Measurements from ENCODE around the gene SAE1.

DNA sequence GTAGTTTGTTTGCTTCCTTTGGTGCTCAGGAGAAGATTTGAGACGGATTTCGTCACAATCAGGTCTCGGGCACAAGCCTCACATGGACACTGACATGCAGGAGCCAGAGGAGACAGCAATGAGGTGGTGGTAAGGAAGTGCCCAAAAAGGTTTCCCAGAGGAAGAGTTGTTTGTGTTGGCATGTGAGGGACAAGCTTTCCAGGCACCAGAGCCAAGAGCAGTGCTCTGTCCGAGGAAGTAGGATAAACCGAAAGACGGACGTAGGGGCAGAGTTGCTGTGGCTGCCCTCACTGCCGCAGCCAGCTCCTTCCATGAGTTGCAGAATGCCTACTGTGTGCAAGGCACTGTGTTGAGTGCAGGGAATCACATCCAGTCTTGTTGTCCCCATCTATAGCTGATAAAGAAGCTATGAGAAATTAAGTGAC lies 27.7 kb downstream of the SAE1 start:
- no peak for TF ChIP-seq POLR2A (IDR thresholded peaks at IDR 0.05)
- TF ChIP-seq, protein P1, sequence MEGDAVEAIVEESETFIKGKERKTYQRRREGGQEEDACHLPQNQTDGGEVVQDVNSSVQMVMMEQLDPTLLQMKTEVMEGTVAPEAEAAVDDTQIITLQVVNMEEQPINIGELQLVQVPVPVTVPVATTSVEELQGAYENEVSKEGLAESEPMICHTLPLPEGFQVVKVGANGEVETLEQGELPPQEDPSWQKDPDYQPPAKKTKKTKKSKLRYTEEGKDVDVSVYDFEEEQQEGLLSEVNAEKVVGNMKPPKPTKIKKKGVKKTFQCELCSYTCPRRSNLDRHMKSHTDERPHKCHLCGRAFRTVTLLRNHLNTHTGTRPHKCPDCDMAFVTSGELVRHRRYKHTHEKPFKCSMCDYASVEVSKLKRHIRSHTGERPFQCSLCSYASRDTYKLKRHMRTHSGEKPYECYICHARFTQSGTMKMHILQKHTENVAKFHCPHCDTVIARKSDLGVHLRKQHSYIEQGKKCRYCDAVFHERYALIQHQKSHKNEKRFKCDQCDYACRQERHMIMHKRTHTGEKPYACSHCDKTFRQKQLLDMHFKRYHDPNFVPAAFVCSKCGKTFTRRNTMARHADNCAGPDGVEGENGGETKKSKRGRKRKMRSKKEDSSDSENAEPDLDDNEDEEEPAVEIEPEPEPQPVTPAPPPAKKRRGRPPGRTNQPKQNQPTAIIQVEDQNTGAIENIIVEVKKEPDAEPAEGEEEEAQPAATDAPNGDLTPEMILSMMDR (IDR thresholded peaks at IDR 0.05), result no peak
